ENCODE data around the gene C1orf35.

The C1orf35 gene

DNA sequence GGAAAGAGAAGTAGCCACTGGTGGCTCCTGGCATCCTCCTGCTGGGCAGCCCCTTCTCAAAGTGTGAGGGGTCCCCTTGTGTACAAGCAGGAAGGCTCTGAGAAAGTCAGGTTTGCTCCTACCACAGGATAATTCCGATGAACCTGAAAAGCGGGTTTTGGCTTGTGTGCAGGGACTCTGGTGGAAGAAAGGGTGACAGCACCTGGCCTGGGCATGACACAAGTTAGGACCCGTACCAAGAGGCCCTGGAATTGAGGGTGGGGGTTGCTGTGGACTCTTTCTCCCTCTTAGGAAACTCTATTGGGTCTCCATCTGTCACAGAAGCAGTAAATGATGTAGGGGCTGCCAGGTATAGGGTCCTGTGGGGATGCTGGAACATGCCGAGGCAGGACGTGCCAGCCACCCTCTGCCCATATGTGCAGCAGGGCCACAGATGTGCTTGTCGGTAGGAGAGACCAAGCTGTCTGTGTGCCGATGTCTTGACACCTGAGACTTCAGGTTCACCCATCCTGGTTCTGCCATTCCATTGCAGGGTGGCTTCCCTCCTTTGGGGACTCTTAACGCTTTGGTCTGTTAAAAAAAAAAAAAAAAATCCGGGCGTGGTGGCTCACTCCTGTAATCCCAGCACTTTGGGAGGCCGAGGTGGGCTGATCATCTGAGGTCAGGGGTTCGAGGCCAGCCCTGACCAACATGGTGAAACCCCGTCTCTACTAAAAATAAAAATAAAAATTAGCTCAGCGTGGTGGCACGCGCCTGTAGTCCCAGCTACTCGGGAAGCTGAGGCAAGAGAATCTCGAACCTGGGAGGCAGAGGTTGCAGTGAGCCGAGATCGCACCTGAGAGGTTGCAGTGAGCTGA is 9.8 kb downstream of the C1orf35 start:
- DNase-seq = no peak

GRCh38 chr1:228092342-228093049 is 10.6 kb downstream of the C1orf35 start:
- DNase-seq = no peak

- no peak for DNase-seq
Measured at GRCh38 chr1:228091084-228091483, 12.0 kb downstream of the C1orf35 start.

- no peak for DNase-seq
Measured at GRCh38 chr1:228090613-228091081, 12.5 kb downstream of the C1orf35 start.

DNA sequence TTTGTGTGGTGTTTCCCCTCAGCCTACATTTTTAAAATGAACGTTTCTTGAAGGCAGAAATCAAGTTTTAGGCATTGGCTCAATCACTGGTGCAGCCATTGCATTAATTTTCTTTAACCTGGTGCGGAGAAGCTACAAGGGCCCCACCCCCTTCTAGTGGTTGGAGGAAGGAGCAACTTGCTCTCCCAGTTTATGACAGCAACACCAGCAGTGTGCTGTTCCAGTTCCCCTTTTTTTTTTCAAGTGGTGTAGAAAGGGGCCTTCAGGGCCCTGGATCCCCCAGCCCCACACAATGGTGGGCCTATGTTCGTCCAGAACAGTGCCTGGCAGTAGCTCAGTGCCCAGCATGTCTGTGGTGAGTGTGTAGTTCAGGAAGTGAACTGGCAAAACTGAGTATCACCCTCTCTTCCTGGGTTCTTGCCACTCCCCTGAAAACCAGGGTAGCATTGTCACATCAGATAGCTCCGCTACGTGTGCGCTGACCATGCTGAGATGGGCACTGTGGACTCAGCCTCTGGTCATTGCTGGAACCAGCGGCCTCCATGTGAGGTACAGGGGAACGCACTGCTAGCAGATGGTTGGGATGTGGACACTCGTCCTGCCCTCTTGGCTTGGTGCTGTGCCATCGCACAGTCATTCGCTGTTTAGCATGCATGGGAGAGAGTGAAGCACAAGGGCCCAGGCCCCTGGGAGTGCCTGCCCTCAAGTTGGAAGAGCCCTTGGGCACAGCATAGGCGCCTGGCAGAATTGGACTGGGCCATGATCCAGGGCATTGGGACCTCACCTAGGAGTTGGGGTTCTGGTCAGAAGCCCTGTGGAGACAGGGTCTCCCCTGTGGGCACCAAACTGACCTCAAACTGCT is 13.4 kb downstream of the C1orf35 start:
- DNase-seq = no peak

GRCh38 chr1:228088586-228089498 is 14.3 kb downstream of the C1orf35 start:
- DNase-seq = no peak

DNA sequence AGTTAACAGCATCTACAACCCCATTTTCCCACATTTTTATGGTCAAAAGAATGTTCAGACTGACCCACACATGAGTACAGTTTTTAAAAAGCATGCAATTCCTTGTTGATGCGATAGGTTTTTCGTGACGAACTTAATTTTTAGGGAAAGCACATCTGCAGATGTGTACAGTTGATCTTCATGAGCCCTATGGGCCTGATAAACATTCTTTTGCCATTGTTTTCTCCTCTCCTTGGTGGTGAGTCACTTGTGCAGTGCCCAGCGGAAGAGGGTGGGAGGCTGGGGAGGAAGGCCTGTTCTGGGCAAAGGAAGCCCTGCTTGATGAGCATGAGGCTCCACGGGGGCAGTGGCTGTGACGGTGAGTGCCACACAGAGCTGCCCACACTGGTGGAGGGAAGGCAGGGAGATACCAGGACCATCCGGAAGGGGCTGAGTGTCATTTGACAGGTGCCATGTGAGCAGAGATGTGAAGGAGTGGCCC is 15.3 kb downstream of the C1orf35 start:
- DNase-seq = peak; percentile 66

DNA sequence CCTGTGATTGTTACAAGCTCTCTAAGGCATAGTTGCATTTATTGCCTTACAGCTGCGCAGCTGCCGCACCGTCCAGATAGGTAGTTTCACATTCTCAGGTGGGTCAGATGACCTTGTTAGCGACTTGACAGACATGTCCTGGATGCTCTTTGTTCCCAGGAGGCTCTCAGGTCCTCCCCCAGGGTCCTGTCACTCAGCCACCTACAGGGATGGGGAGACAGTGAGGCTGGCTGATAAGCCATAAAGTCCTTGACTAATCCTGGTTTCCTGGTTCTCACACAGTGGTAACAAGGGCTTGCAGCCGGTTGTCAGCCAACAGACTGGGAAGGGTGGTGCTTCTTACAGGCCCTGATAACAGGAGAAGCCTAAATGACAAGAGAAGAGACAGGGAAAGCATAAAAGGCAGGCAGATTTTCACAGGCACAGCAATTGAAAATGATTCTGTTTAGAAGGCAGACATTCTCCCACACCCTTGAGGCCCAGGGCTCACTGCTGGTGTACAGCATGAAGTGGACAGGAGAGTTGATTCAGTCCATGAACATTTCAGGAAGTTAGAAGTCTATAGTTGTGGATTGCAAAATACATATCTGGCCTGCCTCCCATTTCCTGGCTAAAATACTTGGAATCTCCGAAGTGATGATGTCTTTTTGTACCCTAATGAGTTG is 17.7 kb downstream of the C1orf35 start:
- DNase-seq = no peak

DNA sequence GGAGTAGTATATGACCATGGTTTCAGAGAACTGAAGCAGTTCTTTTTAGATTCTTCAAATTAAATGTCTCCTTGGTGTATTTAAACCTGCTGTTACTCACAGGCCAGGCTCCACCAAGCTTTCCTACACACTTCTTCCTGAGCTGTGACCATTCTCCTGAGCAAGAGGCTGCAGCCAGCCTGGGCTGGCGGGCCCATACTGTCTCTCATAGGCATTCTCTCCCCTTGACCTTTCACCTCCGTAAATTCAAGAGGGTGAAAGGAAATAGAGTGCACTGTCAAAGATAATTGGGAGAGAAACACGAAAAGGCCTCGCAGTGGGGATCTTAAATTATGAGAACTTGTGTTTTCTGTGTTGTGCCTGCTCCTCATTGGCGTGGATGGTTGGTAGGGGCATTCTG is 18.3 kb downstream of the C1orf35 start:
- no peak for DNase-seq

GRCh38 chr1:228084325-228084724 is 18.8 kb downstream of the C1orf35 start:
- no peak for DNase-seq

DNA sequence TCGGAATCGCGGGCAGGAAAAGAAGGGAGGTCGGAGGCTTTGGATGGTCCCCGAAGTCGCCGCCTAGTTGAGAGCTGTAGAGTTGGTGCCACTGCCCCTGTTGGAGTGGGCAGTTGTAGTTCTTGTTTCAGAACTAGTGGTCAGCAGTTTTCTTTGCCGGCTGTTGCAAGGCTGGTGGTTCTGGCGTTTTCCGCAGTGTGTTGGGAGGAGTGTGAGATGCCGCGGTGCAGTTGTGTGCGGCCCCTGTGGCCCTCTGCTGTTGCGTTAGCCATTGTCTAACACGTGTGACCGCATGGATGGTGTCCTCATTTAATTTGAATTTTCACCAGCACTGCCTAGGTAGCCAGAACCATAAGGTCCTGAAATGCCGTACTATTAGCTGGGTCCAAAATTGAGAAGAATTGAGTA is 19.2 kb downstream of the C1orf35 start:
- DNase-seq = no peak

- no peak for DNase-seq
Measured at GRCh38 chr1:228082918-228083870, 19.9 kb downstream of the C1orf35 start.

DNA sequence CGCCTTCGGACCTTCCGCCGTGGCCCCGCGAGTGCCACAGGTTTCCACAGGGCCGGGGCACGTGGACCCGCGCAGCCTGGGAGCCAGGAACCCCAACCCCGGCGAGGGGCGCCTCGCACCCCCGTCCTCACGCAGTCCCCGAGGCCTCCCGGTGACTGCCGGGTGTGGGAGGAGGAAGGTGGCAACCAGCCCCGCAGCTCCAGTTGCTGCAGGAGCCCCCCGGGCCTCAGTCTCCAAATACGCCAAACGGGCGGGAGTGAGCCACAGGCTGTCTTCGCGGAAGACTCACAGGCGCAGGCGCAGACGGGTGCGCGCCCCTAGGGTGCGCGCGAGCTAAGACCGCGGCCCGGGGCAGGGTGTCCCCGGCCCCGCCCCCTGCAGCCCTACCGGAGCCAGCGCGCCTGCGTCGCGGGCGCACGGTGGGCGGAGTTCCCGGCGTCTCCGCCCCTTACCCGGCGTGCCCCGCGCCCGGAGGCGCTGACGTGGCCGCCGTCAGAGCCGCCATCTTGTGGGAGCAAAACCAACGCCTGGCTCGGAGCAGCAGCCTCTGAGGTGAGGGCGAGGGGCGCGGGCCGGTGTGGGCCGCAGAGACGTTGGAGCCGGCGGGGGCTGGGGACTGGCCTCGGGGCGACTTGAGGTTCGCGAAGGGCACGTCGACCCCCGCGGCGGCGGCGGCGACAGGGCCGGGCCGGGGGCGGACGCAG is 20.8 kb downstream of the C1orf35 start, which contains the start of gene ARF1:
Gene ARF1, plus strand, starts transcription at position 495 of the 704 bp plus-strand sequence. CDS start 14,407 bp downstream, outside the sequence.
- peak; percentile 93 for DNase-seq

- DNase-seq = no peak
Measured at GRCh38 chr1:228081578-228082213, 21.4 kb downstream of the C1orf35 start.

DNA sequence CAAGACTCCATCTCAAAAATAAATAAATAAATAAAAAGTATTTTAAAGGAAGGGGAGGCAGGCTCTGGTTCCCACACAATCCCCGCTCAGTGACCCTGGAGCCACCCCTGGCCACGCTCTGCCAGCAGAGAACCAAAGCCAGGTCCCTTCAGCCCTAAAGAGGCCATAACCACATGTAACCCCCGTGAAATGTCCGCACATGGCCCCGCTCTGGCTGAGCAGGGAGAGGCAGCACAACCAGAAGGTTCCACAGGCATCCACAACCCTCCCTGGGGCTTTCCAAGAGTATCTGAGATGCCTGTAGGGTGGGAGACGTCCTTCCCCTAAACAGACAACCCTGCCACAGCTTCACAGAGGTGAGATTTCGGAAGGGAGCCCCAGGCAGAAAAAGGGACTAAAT is 22.0 kb downstream of the C1orf35 start:
- no peak for DNase-seq

DNA sequence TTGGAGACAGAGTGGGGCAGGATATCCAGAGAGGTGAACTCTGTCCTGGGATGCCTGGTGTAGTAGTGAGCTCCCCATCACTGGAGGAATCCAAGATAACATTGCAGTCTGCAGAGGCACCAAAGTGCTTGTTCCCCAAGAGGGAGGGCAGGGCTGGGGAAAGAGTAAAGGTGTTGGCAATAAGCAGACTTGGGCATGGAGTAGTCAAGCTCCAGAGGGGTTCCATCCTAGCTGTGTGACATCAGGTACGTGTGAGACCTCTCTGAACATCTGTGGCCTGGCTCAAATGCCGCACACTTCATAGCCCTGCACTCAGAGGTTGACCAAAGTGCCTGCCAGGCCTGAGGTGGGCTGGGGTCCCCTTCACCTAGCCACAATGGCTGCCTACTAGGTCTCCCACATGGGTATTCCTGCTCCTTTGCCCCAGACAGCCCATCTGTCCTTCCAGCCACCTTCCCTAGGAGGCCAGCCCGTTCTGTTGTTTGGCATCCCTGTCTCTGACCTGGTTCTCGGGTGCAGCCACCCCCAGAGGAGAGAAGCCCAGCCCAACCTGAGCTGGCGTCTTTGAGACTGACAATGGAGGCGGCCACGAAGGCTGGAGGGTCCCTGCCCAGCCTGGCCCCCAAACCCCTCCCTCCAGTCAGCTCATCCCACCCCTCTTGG is 23.4 kb downstream of the C1orf35 start:
- no peak for DNase-seq

DNA sequence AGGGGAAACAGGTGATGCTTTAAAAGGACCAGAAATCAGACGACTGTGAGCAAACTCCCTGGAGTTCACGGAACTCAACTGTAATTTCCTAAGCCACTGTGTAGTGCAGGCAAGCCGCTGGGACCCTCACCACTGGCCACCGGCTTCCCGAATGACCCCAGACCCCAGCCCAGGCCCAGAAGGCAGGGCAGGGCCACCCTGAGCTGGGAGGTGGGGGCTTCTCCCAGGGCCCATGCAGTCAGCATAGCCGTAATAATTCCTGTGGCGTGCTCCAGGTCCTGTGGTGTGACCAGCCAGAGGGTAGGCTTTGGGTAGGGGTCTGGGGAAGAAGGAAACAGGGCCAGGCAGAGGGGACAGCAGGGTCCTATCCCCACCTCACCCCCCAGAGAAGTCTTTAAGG is 24.1 kb downstream of the C1orf35 start:
- DNase-seq = no peak

Measured in T1000 (cell line).